Astrocyte (in vitro differentiated cells and primary cell): Measurements from ENCODE around the gene GRIN3A. TPM values are rescaled to one million over a fixed set of nuclear protein-coding genes. Genes with fewer than 3 reads are reported as not detected.
"Not testable (repeated sequence)": the region's sequence is repeated elsewhere in the genome, so short reads cannot be mapped to it uniquely, and the experiment has no call there.

Experiments used
- DNase-seq: peaks from one replicate; pipeline ENCODE4 v3.0.0-alpha.2; 2010; ENCODE audit warnings: low read depth
- FAIRE-seq: peaks from 2 replicates; lab custom pipeline; 2011; peaks lifted over from hg19 to GRCh38; lab: Jason Lieb, UNC
- H2AFZ ChIP-seq: 2 replicates; pipeline ENCODE4 v1.6.0; 2012; ENCODE audit warnings: low read depth, low read length, inconsistent platforms
- H3K27ac ChIP-seq: 2 replicates; pipeline ENCODE4 v1.5.1; 2011; ENCODE audit warnings: low read depth, low read length, inconsistent platforms
- H3K27me3 ChIP-seq: 2 replicates; pipeline ENCODE4 v1.6.0; 2011; ENCODE audit warnings: low read length, inconsistent platforms; ENCODE audit not compliant: insufficient read depth
- H3K36me3 ChIP-seq: 2 replicates; pipeline ENCODE4 v1.5.1; 2011; ENCODE audit warnings: low read length, inconsistent platforms; ENCODE audit not compliant: insufficient read depth
- H3K4me1 ChIP-seq: 2 replicates; pipeline ENCODE4 v1.5.1; 2011; ENCODE audit warnings: low read length, inconsistent platforms; ENCODE audit not compliant: insufficient read depth
- H3K4me2 ChIP-seq: 2 replicates; pipeline ENCODE4 v1.6.0; 2012; ENCODE audit warnings: low read length, inconsistent platforms
- H3K4me3 ChIP-seq: 2 replicates; pipeline ENCODE4 v1.5.1; 2011; ENCODE audit warnings: low read depth, mild to moderate bottlenecking, low read length, inconsistent platforms; ENCODE audit not compliant: insufficient read depth
- H3K79me2 ChIP-seq: 2 replicates; pipeline ENCODE4 v1.6.0; 2012; ENCODE audit warnings: mild to moderate bottlenecking, low read length, inconsistent platforms; ENCODE audit not compliant: insufficient read depth
- H3K9ac ChIP-seq: 2 replicates; pipeline ENCODE4 v1.6.0; 2012; ENCODE audit warnings: mild to moderate bottlenecking, low read length, inconsistent platforms
- H3K9me3 ChIP-seq: 2 replicates; pipeline ENCODE4 v1.5.1; 2012; ENCODE audit warnings: low read depth, mild to moderate bottlenecking, low read length, inconsistent platforms; ENCODE audit not compliant: insufficient read depth
- H4K20me1 ChIP-seq: 2 replicates; pipeline ENCODE4 v1.6.0; 2012; ENCODE audit warnings: low read length, inconsistent platforms; ENCODE audit not compliant: insufficient read depth
- H3K27ac Mint-ChIP-seq: one replicate; pipeline ENCODE4 v1.8.0; 2021; ENCODE audit warnings: mild to moderate bottlenecking, mixed read lengths; ENCODE audit not compliant: unreplicated experiment
- H3K27me3 Mint-ChIP-seq: one replicate; pipeline ENCODE4 v1.8.0; 2021; ENCODE audit warnings: low read depth, mixed read lengths; ENCODE audit not compliant: unreplicated experiment
- H3K36me3 Mint-ChIP-seq: one replicate; pipeline ENCODE4 v1.8.0; 2021; ENCODE audit warnings: low read depth, mixed read lengths; ENCODE audit not compliant: unreplicated experiment
- H3K4me1 Mint-ChIP-seq: one replicate; pipeline ENCODE4 v1.8.0; 2021; ENCODE audit warnings: low read depth, mixed read lengths; ENCODE audit not compliant: unreplicated experiment
- H3K4me3 Mint-ChIP-seq: one replicate; pipeline ENCODE4 v1.8.0; 2021; ENCODE audit warnings: mild to moderate bottlenecking, moderate library complexity, mixed read lengths; ENCODE audit not compliant: unreplicated experiment
- H3K9me3 Mint-ChIP-seq: one replicate; pipeline ENCODE4 v1.8.0; 2021; ENCODE audit warnings: mild to moderate bottlenecking, mixed read lengths; ENCODE audit not compliant: unreplicated experiment
- EZH2 ChIP-seq: IDR thresholded peaks from 2 replicates; pipeline ENCODE4 v1.6.1; 2012; ENCODE audit warnings: mild to moderate bottlenecking, low read length, inconsistent platforms; ENCODE audit not compliant: insufficient read depth
- total RNA-seq: library from RNA; stranded (reverse); gene quantifications from 2 replicates; pipeline ENCODE4 v1.2.1, GENCODE V29; 2021
- TF ChIP-seq, protein P1 (sequence below): IDR thresholded peaks from 2 replicates; pipeline ENCODE4 v1.5.1; 2011; ENCODE audit warnings: low read depth, mild to moderate bottlenecking, inconsistent platforms, low read length, moderate library complexity; ENCODE audit not compliant: insufficient read depth

GRIN3A gene
- total RNA-seq, 1 donor from 2014 or later: not detected

DNA sequence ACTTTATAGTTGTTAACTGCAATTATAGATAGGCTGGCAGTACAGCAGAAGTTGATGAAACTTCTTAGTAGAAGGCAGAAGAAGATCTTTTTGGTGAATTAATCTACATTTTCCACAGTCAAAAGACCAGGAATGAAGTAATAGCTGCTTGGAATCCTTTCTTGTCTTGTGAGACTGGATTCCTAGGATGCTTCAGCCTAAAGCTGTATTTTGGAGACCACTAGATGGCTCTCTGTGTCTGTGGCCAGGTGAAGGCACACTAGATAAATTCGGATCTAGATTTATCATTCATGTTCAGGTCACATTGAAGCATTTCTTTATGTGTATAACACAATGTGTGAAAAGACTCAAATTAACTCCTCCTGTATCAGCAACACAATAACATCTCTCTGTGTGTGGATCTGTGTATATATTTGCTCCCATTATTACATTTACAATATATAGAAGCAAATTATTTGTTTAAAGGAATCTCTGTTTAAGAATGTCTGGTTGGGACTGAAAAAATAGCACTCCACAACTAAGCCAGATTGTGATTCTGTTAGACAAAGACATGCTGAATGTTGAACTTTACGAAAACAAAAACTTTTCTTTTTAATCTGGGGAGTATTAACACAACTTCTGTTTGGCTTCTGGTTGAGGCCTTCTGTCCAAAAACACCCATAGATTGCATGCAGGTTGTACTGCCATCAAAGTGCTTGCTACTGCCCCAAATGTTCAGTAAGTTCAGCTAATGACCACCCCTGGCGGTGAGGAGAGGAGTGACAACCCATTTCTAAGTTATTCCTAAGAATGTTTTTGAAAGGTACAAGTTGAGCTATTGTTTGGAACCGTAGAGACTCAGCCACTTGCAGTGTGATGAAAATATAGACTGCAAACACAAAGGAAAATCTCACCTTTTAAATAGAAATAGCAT, 10.6 kb downstream of the GRIN3A start:
- Mint-ChIP-seq H3K4me3 (no peak overlapping the region), H3K36me3 (no peaks in the 10 kb centered on the region), H3K9me3 (no peaks in the 10 kb centered on the region), H3K27ac (no peak overlapping the region), H3K27me3 (peaks cover 13% of the 10 kb centered on the region), H3K4me1 (no peaks in the 10 kb centered on the region)
- Histone ChIP-seq H3K27ac (no peak overlapping the region), H3K27me3 (no peaks in the 10 kb centered on the region), H3K79me2 (no peaks in the 10 kb centered on the region), H3K4me2 (no peak overlapping the region), H2AFZ (no peak overlapping the region), H3K9me3 (no peaks in the 10 kb centered on the region), H3K36me3 (no peaks in the 10 kb centered on the region), H4K20me1 (no peaks in the 10 kb centered on the region), H3K9ac (no peak overlapping the region), H3K4me1 (no peaks in the 10 kb centered on the region), H3K4me3 (no peak overlapping the region)
- no peak for DNase-seq
- FAIRE-seq: peak; percentile 69
- TF ChIP-seq, protein P1, sequence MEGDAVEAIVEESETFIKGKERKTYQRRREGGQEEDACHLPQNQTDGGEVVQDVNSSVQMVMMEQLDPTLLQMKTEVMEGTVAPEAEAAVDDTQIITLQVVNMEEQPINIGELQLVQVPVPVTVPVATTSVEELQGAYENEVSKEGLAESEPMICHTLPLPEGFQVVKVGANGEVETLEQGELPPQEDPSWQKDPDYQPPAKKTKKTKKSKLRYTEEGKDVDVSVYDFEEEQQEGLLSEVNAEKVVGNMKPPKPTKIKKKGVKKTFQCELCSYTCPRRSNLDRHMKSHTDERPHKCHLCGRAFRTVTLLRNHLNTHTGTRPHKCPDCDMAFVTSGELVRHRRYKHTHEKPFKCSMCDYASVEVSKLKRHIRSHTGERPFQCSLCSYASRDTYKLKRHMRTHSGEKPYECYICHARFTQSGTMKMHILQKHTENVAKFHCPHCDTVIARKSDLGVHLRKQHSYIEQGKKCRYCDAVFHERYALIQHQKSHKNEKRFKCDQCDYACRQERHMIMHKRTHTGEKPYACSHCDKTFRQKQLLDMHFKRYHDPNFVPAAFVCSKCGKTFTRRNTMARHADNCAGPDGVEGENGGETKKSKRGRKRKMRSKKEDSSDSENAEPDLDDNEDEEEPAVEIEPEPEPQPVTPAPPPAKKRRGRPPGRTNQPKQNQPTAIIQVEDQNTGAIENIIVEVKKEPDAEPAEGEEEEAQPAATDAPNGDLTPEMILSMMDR: peak; percentile 41
- TF ChIP-seq EZH2: no peak

DNA sequence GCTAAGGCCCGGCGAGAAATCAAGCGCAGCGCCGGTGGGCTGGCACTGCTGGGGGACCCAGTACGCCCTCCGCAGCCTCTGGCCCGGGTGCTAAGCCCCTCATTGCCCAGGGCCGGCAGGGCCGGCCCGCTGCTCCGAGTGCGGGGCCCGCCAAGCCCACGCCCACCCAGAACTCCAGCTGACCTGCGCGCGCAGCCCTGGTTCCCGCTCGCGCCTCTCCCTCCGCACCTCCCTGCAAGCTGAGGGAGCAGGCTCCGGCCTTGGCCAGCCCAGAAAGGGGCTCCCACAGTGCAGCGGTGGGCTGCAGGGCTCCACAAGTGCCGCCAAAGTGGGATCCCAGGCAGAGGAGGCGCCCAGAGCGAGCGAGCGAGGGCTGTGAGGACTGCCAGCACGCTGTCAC, 14.2 kb downstream of the GRIN3A start:
- H3K27me3 ChIP-seq: not testable (repeated sequence)

DNA sequence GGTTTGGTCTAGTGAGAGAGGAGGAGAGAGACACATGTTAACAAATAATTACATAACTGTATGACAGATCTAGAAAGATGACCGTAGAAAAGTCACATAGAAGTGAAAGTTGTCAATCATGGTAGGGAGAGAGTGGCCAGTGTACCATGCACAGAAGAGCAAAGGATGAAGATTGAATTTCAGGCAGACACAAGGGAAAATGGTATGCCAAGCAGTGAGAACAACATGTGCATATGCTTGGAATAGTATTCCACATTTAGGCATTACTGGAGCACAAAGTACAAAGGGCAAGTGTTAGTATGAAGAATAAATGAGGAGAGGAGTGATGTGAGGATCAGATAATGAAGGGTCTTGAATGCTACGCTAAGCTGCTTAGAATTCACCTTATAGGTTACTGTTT, 20.3 kb downstream of the GRIN3A start:
- no peaks in the 10 kb centered on the region for H3K9me3 Mint-ChIP-seq
- FAIRE-seq (no peak), DNase-seq (no peak)
- Histone ChIP-seq H4K20me1 (no peaks in the 10 kb centered on the region), H3K27ac (no peak overlapping the region), H3K79me2 (no peaks in the 10 kb centered on the region), H3K4me3 (no peak overlapping the region), H3K36me3 (no peaks in the 10 kb centered on the region), H3K9me3 (no peaks in the 10 kb centered on the region), H3K27me3 (no peaks in the 10 kb centered on the region), H3K4me2 (no peak overlapping the region), H3K4me1 (no peaks in the 10 kb centered on the region), H3K9ac (no peak overlapping the region), H2AFZ (no peak overlapping the region)
- no peak for TF ChIP-seq EZH2
- TF ChIP-seq, protein P1: no peak
- no peaks in the 10 kb centered on the region for H3K4me1 Mint-ChIP-seq
- H3K27me3 Mint-ChIP-seq: peaks cover 15% of the 10 kb centered on the region
- no peaks in the 10 kb centered on the region for H3K36me3 Mint-ChIP-seq
- no peak overlapping the region for H3K4me3 Mint-ChIP-seq
- no peak overlapping the region for H3K27ac Mint-ChIP-seq

More for the DNA sequence above, 14.2 kb downstream of the GRIN3A start:
- not testable (repeated sequence) for H3K4me1 Mint-ChIP-seq, H3K36me3 ChIP-seq, H3K27ac Mint-ChIP-seq, H3K4me2 ChIP-seq, FAIRE-seq, H3K4me1 ChIP-seq, H3K9me3 ChIP-seq, H3K4me3 Mint-ChIP-seq, H3K9ac ChIP-seq, H3K36me3 Mint-ChIP-seq, H3K79me2 ChIP-seq, H4K20me1 ChIP-seq, DNase-seq, H3K4me3 ChIP-seq, H3K9me3 Mint-ChIP-seq, H3K27ac ChIP-seq, H2AFZ ChIP-seq
- peaks cover 13% of the 10 kb centered on the region for H3K27me3 Mint-ChIP-seq
